H1 (cell line): ENCODE data around the gene VWA1. TPM values are rescaled to one million over a fixed set of nuclear protein-coding genes. Genes with fewer than 3 reads are reported as not detected.

Experiments used
- ATF2 ChIP-seq: IDR thresholded peaks from 2 replicates; pipeline ENCODE4 v1.6.1; 2012; ENCODE audit warnings: low read length, inconsistent platforms
- CBX5 ChIP-seq: fragments of 300-800, 300-1000 bp; sonication (generic); IDR thresholded peaks from 2 replicates; pipeline ENCODE4 v1.7.1; 2016; ENCODE audit warnings: antibody characterized with exemption, low read length, low read depth
- GABPA ChIP-seq: IDR thresholded peaks from 2 replicates; pipeline ENCODE4 v1.6.1; 2011; ENCODE audit warnings: mild to moderate bottlenecking, low read length, moderate library complexity, borderline replicate concordance; ENCODE audit not compliant: insufficient read depth
- MAFK ChIP-seq: IDR thresholded peaks from 2 replicates; pipeline ENCODE4 v1.6.1; 2012; ENCODE audit warnings: low read depth, mild to moderate bottlenecking, improper control_type of control experiment, low read length
- RAD21 ChIP-seq, 2 experiments: IDR thresholded peaks in 1 of 2; conservative IDR thresholded peaks in 1 of 2; 2 replicates each; pipeline ENCODE4 v1.6.1; 2011; ENCODE audit warnings: low read depth in 2 of 2, low read length in 2 of 2, improper control_type of control experiment in 1 of 2, inconsistent platforms in 1 of 2, mild to moderate bottlenecking in 1 of 2, moderate library complexity in 1 of 2
- SIN3A ChIP-seq, 2 experiments: IDR thresholded peaks in 1 of 2; conservative IDR thresholded peaks in 1 of 2; 2 replicates each; pipeline ENCODE4 v1.6.1; 2011 to 2012; ENCODE audit warnings: low read length in 2 of 2, improper control_type of control experiment in 1 of 2, low read depth in 1 of 2, mild to moderate bottlenecking in 1 of 2
- TAF7 ChIP-seq: optimal IDR thresholded peaks from 2 replicates; pipeline ENCODE3; 2011; ENCODE audit warnings: low read depth, mild to moderate bottlenecking, inconsistent platforms, low read length, moderate library complexity, borderline replicate concordance
- YY1 ChIP-seq: IDR thresholded peaks from 2 replicates; pipeline ENCODE4 v1.6.1; 2011; ENCODE audit warnings: low read depth, mild to moderate bottlenecking, low read length
- polyA plus RNA-seq, 7 experiments: library from polyadenylated mRNA; depleted of rRNA in 3 of 7; stranded (reverse) in 5 of 7; unstranded in 2 of 7; fragments of >200 nt in 5 of 7; fragments of 200-250 nt in 2 of 7; gene quantifications; 1 replicate in 5 of 7; 2 replicates in 1 of 7; 4 replicates in 1 of 7; pipeline versions ENCODE4 v1.2.1 to v1.2.3, GENCODE V29; 2011 to 2013; ENCODE audit warnings: missing spikeins in 2 of 7, mixed read lengths in 2 of 7
- total RNA-seq: library from RNA; stranded (reverse); fragmentation: NEBNext Ultra II Directional; extraction: Animal tissue kit (Norgen Biotek cat#: 25700); gene quantifications from 2 replicates; pipeline ENCODE4 v1.2.1, GENCODE V29; 2021

Gene VWA1
- total and polyA plus RNA-seq, 2 of the 8 experiments (the other 6 are each of a cell fraction or from before 2014, with no cell fraction given): 16.0 to 36.6 TPM

GRCh38 chr1:1460540-1461130 is 25.1 kb downstream of the VWA1 start (continued):
- TF ChIP-seq SIN3A (conservative IDR thresholded peaks at IDR 0.05 in 1 of 2, IDR thresholded peaks at IDR 0.05 in 1 of 2; ENCODE audit: low read depth in 1 of 2, low read length in 2 of 2): no peak
- no peak for TF ChIP-seq RAD21 (IDR thresholded peaks at IDR 0.05 in 1 of 2, conservative IDR thresholded peaks at IDR 0.05 in 1 of 2; ENCODE audit: low read depth in 2 of 2, low read length in 2 of 2)
- no peak for TF ChIP-seq TAF7
- no peak for TF ChIP-seq GABPA
- TF ChIP-seq MAFK: no peak
- TF ChIP-seq CBX5: no peak
- no peak for TF ChIP-seq YY1
- no peak for TF ChIP-seq ATF2
